HFF-Myc (cell line): ENCODE results near the gene TERC.
"Not testable (repeated sequence)": the region's sequence is repeated elsewhere in the genome, so short reads cannot be mapped to it uniquely, and the experiment has no call there.

Experiments
- DNase-seq: peaks from one replicate; pipeline ENCODE4 v3.0.0-alpha.2; 2011; ENCODE audit warnings: low read depth; ENCODE audit errors: extremely low read depth
- H3K4me3 ChIP-seq: replicated peaks from 2 replicates; pipeline ENCODE4 v1.5.1; 2011; ENCODE audit warnings: low read depth, mild to moderate bottlenecking, control low read depth, low read length
- TF ChIP-seq, protein P1 (sequence below): IDR thresholded peaks from 2 replicates; pipeline ENCODE4 v1.5.1; 2012; ENCODE audit warnings: mild to moderate bottlenecking, low read depth, low read length, control low read depth; ENCODE audit errors: missing control alignments

The TERC gene

GRCh38 chr3:169744366-169745054 lies 20.4 kb downstream of the TERC start:
- TF ChIP-seq, protein P1, sequence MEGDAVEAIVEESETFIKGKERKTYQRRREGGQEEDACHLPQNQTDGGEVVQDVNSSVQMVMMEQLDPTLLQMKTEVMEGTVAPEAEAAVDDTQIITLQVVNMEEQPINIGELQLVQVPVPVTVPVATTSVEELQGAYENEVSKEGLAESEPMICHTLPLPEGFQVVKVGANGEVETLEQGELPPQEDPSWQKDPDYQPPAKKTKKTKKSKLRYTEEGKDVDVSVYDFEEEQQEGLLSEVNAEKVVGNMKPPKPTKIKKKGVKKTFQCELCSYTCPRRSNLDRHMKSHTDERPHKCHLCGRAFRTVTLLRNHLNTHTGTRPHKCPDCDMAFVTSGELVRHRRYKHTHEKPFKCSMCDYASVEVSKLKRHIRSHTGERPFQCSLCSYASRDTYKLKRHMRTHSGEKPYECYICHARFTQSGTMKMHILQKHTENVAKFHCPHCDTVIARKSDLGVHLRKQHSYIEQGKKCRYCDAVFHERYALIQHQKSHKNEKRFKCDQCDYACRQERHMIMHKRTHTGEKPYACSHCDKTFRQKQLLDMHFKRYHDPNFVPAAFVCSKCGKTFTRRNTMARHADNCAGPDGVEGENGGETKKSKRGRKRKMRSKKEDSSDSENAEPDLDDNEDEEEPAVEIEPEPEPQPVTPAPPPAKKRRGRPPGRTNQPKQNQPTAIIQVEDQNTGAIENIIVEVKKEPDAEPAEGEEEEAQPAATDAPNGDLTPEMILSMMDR, result no peak
- H3K4me3 ChIP-seq, result no peak overlapping the region
- no peak for DNase-seq

DNA sequence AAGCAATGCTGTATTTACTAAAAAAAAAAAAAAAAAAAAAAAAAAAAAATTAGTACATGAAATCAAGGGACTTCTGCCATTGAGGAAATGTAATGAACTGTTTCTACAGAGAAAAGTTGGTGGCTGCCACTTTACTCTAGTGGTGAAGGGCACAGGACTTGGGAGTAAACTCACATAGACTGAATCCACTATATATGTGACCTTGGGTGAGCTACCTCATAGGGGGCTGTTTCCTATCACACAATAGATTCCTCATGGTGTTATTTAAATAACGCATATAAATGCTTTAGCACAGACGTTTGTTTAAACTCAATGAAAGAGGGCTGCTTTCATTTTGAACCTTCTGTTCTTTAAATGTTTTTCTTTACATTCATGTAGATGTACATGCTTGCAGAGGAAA lies 25.8 kb downstream of the TERC start:
- no peak overlapping the region for H3K4me3 ChIP-seq
- TF ChIP-seq, protein P1, result no peak
- no peak for DNase-seq

- DNase-seq, result not testable (repeated sequence)
These were observed 33.0 kb downstream of the TERC start for GRCh38 chr3:169731857-169732256.

DNA sequence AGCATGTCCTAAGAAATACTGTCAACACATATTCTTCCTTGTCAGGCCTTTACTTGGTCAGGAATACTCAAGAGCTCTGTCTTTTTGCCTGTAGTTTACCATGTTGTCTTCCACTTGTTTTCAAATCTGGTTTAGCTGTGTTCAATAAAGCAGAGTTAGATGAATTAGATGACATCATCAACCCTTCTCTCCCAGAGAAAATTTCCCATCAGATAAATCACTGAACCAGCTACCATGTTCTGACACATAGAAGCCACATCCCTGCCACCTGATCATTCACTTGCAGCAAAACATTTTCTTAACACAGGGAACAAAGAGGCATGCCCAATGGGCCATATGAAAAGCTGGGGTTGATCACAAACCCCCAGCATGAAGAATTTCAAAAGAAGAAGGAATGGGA lies 42.1 kb downstream of the TERC start:
- TF ChIP-seq, protein P1, result no peak
- no peak for DNase-seq
- no peak overlapping the region for H3K4me3 ChIP-seq

More at GRCh38 chr3:169731857-169732256, 33.0 kb downstream of the TERC start:
- not testable (repeated sequence) for H3K4me3 ChIP-seq

DNA sequence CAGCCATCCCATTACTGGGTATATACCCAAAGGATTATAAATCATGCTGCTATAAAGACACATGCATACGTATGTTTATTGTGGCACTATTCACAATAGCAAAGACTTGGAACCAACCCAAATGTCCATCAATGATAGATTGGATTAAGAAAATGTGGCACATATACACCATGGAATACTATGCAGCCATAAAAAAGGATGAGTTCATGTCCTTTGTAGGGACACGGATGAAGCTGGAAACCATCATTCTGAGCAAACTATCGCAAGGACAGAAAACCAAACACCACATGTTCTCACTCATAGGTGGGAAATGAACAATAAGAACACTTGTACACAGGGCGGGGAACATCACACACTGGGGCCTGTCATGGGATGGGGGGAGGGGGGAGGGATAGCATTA lies 46.4 kb downstream of the TERC start:
- not testable (repeated sequence) for H3K4me3 ChIP-seq, DNase-seq
